T-helper 17 cell (primary cell): ENCODE measurements around the gene GREM2. TPM values are rescaled to one million over a fixed set of nuclear protein-coding genes. Genes with fewer than 3 reads are reported as not detected.

ENCODE experiments used
- ATAC-seq: fragments of 150-1000 bp; cut with Tn5 transposase; 2 replicates; pipeline ENCODE4 v1.10.0; 2021; ENCODE audit warnings: mild to moderate bottlenecking, moderate library complexity
- DNase-seq, 3 donors: peaks; one replicate each; pipeline versions ENCODE4 v3.0.0 to v3.0.0-alpha.2; 2020 to 2021
- H3K9me3 ChIP-seq: one replicate; pipeline ENCODE4 v1.7.0; 2013; ENCODE audit warnings: low read length, mild to moderate bottlenecking; ENCODE audit not compliant: control insufficient read depth, poor library complexity, severe bottlenecking
- H3K27ac Mint-ChIP-seq: one replicate; pipeline ENCODE4 v1.8.0; 2022; ENCODE audit warnings: mild to moderate bottlenecking, moderate library complexity, mixed read lengths
- H3K27me3 Mint-ChIP-seq: one replicate; pipeline ENCODE4 v1.8.0; 2022; ENCODE audit warnings: mixed read lengths
- H3K36me3 Mint-ChIP-seq: one replicate; pipeline ENCODE4 v1.8.0; 2022; ENCODE audit warnings: low read depth, mixed read lengths
- H3K4me1 Mint-ChIP-seq: one replicate; pipeline ENCODE4 v1.8.0; 2022; ENCODE audit warnings: mild to moderate bottlenecking, mixed read lengths
- H3K4me3 Mint-ChIP-seq: one replicate; pipeline ENCODE4 v1.8.0; 2022; ENCODE audit warnings: mild to moderate bottlenecking, moderate library complexity, mixed read lengths
- total RNA-seq, 4 donors: library from RNA in 2 of 4; stranded (reverse) in 2 of 4; gene quantifications; one replicate each; pipeline ENCODE4 v1.2.3 and lab custom pipeline; 2022 to 2026

Gene GREM2
- total RNA-seq, 2 donors from 2014 or later = 5.5 to 8.5 TPM

DNA sequence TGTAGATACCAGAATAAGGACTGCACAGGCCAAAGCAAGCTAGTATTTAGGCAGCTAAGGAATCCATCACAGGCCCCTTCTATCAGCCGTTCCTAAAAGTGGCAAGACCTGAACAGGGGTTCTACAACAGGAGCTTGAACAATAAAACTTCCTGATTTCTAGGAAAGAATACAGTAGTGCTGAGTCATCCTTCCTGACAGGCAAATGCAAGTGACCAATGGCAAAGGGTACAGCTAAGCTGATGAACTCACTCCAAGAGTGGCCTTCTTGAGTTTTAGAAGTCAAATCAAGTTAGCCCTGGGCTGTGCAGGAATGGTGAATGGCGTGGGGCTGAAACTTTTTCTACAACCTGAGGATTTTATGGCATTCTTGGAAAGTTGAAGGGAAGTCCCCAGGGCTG, 112.9 kb downstream of the GREM2 start:
- H3K36me3 Mint-ChIP-seq = no peaks in the 10 kb centered on the region
- DNase-seq = no peak
- H3K4me3 Mint-ChIP-seq = no peak overlapping the region
- ATAC-seq = no peak
- no peaks in the 10 kb centered on the region for H3K9me3 ChIP-seq
- no peak overlapping the region for H3K27ac Mint-ChIP-seq
- peaks cover 8% of the 10 kb centered on the region for H3K4me1 Mint-ChIP-seq
- no peaks in the 10 kb centered on the region for H3K27me3 Mint-ChIP-seq

DNA sequence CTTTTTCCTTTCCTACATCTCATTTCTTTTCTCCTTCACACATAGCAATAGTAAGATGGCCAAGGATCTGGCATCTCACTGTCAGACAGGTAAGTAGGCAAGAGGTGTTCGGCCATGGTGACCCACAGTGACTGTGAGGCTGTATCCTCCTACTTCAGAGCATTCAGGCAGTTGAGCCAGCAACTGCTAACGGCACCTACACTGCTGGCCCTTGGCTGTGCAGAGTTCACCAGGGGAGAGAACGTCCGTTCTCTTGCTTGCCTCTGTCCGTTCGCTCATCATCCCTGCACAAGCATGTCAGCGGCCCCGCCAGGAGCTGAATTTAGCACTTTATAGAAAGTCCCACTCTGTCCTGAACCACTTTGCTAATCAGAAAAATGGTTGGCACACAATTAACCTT, 113.6 kb downstream of the GREM2 start:
- DNase-seq (no peak), ATAC-seq (no peak)
- no peaks in the 10 kb centered on the region for H3K36me3 Mint-ChIP-seq
- no peak overlapping the region for H3K4me3 Mint-ChIP-seq
- H3K27ac Mint-ChIP-seq = no peak overlapping the region
- H3K4me1 Mint-ChIP-seq = peaks cover 8% of the 10 kb centered on the region
- no peaks in the 10 kb centered on the region for H3K27me3 Mint-ChIP-seq
- no peaks in the 10 kb centered on the region for H3K9me3 ChIP-seq

DNA sequence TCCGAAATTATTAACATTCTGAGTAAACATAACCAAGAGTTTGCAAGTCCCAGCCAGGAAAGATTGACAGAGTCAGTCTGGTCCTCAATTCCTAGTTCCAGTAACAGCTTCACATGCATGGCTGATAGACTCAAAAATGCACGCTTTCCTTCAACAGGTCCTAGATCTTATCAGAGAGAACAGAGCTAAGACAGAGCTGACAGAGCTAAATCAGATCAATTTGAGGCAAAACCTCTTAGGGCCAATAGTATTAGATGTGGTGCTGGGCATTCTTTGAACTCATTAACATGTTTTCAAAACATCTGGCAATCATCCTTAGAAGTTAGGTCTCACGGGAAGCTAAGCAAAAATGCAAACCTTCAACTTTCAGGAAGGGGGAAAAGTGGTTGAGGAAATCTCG, 114.0 kb downstream of the GREM2 start:
- no peaks in the 10 kb centered on the region for H3K9me3 ChIP-seq
- Mint-ChIP-seq H3K36me3 (no peaks in the 10 kb centered on the region), H3K4me1 (peaks cover 8% of the 10 kb centered on the region), H3K4me3 (no peak overlapping the region), H3K27me3 (no peaks in the 10 kb centered on the region), H3K27ac (no peak overlapping the region)
- ATAC-seq = no peak
- no peak for DNase-seq

DNA sequence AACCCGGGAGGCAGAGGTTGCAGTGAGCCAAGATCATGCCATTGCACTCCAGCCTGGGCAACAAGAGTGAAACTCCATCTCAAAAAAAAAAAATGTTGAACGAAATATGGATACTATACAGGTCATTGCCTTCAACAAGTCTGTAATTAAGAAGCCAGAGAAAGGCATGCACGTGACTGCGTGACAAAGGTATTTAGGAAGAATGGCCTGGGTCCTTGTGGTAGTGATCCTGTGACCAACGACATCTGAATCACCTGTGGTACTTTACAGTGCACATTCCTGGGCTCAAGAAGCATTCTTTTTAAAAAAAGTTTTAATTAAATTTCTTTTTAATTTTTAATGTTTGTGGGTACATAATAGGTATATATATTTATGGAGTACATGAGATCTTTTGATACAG, 115.0 kb downstream of the GREM2 start:
- peaks cover 2% of the 10 kb centered on the region for H3K36me3 Mint-ChIP-seq
- H3K4me1 Mint-ChIP-seq = peaks cover 10% of the 10 kb centered on the region
- H3K9me3 ChIP-seq = no peaks in the 10 kb centered on the region
- DNase-seq (no peak), ATAC-seq (no peak)
- H3K4me3 Mint-ChIP-seq = no peak overlapping the region
- no peak overlapping the region for H3K27ac Mint-ChIP-seq
- no peaks in the 10 kb centered on the region for H3K27me3 Mint-ChIP-seq

DNA sequence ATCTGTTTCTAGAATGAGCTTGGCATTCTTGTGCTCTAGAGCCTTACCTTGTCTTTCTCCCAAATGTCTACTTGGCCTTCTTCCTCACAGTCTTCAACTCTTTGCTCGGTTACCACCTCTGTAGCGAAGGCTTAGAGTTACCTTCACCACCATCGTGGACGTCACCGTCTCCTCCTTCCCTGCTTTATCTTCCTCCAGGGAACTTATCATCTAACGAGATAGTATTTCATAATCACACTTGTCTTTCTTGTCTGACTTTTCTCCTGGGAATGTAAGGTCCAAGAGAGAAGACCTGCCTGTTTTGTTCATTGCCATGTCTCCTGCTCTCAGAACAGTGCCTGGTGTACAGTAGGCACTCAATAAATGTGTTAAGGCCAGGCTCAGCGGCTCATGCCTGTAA, 115.6 kb downstream of the GREM2 start:
- Mint-ChIP-seq H3K27ac (no peak overlapping the region), H3K4me3 (no peak overlapping the region), H3K36me3 (peaks cover 2% of the 10 kb centered on the region), H3K4me1 (peaks cover 12% of the 10 kb centered on the region), H3K27me3 (no peaks in the 10 kb centered on the region)
- DNase-seq = no peak
- no peak for ATAC-seq
- H3K9me3 ChIP-seq = no peaks in the 10 kb centered on the region

DNA sequence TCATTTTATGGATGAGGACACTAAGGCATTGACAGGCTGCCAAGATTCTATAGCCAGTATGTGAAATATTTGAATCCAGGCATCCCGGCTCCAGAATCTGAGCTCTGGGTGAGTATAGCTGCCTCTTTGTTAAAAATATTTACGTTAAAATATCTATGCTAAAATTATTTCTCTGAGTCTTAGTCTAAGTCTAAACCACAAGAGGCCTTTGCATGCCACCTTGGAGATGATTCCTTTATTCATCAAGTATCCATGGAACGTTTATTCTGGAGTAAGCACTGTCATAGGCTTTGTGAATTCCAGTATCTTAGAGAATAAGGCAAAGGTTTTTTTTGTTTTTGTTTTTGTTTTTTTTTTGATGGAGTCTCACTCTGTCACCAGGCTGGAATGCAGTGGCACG, 116.4 kb downstream of the GREM2 start:
- Mint-ChIP-seq H3K4me3 (no peak overlapping the region), H3K27me3 (no peaks in the 10 kb centered on the region), H3K36me3 (peaks cover 2% of the 10 kb centered on the region), H3K4me1 (peaks cover 15% of the 10 kb centered on the region), H3K27ac (no peak overlapping the region)
- ATAC-seq = no peak
- no peak for DNase-seq
- no peaks in the 10 kb centered on the region for H3K9me3 ChIP-seq

DNA sequence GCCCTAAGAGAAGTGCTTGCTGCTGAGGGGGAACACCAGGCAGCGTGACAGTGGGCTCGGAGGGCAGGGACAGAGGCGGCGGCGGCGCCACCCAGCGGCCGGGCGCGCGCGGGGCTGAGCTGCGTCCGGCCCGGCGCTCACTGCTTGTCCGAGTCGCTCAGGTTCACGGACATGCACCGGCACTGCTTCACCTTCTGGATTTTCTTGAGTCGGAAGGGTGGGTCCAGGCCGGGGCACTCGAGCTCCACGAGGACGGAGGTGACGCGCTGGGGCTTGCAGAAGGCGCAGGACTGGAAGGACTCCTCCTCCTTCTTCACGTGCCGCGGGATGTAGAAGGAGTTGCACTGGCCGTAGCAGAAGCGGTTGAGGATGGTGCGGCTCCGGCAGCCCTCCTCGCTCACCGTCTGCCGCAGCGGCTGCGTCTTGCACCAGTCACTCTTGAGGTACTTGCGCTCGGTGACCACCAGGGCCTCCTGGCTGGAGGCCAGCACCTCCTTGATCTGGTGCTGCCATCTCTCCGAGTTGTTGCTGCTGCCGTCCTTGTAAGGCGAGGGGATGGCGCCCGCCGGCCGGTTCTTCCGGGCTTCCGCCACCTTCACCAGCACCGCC, 119.0 kb downstream of the GREM2 start:
- H3K4me3 Mint-ChIP-seq = peak overlapping the region; percentile 56
- no peak overlapping the region for H3K27ac Mint-ChIP-seq

DNA sequence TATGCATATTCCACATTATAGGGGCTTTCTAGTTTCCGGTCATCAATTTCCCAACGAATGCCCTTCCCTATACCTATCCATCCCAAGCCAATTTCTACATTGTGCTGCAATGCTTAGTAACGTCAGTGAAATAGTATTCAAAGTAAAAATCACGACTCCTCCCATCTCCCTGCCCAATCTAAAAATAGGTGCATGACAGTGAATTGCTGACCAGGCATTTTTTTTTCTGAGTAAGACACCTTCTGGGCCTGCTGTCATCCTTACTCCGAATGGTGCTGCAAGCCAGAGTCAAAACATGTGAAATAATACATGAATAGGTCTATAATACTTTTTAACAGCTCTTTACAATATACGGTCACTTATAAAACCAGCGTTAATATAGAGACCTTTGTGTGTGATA, 120.2 kb downstream of the GREM2 start:
- Mint-ChIP-seq H3K27me3 (no peaks in the 10 kb centered on the region), H3K36me3 (peaks cover 2% of the 10 kb centered on the region), H3K27ac (no peak overlapping the region), H3K4me3 (peak overlapping the region; percentile 72), H3K4me1 (peaks cover 7% of the 10 kb centered on the region)
- H3K9me3 ChIP-seq = no peaks in the 10 kb centered on the region
- DNase-seq = no peak
- no peak for ATAC-seq

More for the DNA sequence above, 119.0 kb downstream of the GREM2 start:
- Mint-ChIP-seq H3K4me1 (peaks cover 9% of the 10 kb centered on the region), H3K27me3 (no peaks in the 10 kb centered on the region), H3K36me3 (peaks cover 2% of the 10 kb centered on the region)
- DNase-seq = peak; percentile 17 to 25 (median 19)
- peak; percentile 75 for ATAC-seq
- H3K9me3 ChIP-seq = no peaks in the 10 kb centered on the region

DNA sequence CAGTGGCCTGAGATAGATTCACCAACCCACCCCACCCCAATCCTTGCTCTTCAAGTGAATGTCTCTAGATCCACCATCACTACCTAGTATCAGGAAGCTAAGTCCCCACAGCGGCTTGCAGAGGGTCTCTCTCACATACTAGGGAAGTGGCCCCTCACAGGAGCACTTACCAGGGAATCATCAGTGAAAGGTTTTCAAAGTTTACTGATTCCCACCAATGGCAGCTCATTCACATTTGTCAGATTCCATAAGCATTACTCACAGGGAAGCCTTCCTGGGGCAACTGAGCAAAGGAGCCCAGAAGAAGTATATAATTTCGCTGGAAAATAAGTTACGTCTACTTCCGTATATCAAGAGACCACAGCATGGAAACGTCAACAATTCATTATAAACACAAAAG, 120.8 kb downstream of the GREM2 start:
- DNase-seq (no peak), ATAC-seq (no peak)
- H3K27ac Mint-ChIP-seq = no peak overlapping the region
- no peaks in the 10 kb centered on the region for H3K27me3 Mint-ChIP-seq
- peaks cover 11% of the 10 kb centered on the region for H3K4me1 Mint-ChIP-seq
- no peak overlapping the region for H3K4me3 Mint-ChIP-seq
- H3K9me3 ChIP-seq = no peaks in the 10 kb centered on the region
- H3K36me3 Mint-ChIP-seq = peaks cover 2% of the 10 kb centered on the region

DNA sequence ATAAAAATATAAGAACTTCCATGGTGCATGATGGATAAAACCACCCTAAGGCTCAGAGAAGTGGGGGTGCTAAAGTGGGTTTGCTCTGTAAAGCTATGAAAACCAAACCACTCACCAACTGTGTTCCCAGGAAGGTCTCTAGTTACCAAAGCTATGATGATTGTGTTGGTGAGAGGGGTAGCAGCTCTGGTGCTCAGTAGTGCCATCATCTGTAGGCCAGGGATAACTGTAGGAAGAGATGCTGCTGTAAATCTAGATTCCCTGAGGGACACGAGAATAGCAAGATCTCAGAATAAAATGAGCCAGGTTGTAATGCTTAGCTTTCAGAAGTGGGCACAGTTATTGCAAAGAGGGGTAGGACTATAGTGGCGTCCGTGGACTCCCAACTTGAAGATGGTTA, 124.5 kb downstream of the GREM2 start:
- DNase-seq = no peak
- ATAC-seq = no peak
- H3K27me3 Mint-ChIP-seq = no peaks in the 10 kb centered on the region
- H3K36me3 Mint-ChIP-seq = peaks cover 2% of the 10 kb centered on the region
- H3K9me3 ChIP-seq = no peaks in the 10 kb centered on the region
- no peak overlapping the region for H3K4me3 Mint-ChIP-seq
- peaks cover 11% of the 10 kb centered on the region for H3K4me1 Mint-ChIP-seq
- H3K27ac Mint-ChIP-seq = no peak overlapping the region

DNA sequence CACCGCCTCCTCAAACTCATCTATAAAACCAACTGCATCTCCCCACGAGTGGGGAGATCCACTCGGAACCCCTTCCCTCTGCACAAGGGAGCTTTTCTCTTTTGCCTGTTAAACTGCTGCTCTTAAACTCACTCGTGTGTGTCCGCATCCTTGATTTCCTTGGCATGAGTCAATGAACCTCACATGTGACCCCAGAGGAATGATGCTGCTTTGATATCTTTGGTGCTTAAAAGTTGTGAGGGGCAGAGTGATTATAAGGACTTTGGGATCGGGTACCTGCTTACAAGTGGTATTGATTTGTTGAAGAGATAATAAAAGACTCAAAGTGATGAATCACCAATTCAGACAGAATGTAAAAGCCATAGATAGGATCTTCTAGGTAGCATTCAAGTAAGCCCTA, 125.3 kb downstream of the GREM2 start:
- H3K27me3 Mint-ChIP-seq = no peaks in the 10 kb centered on the region
- no peaks in the 10 kb centered on the region for H3K36me3 Mint-ChIP-seq
- no peak overlapping the region for H3K4me3 Mint-ChIP-seq
- no peaks in the 10 kb centered on the region for H3K9me3 ChIP-seq
- H3K27ac Mint-ChIP-seq = peak overlapping the region; percentile 37
- DNase-seq (no peak), ATAC-seq (no peak)
- H3K4me1 Mint-ChIP-seq = peaks cover 7% of the 10 kb centered on the region

DNA sequence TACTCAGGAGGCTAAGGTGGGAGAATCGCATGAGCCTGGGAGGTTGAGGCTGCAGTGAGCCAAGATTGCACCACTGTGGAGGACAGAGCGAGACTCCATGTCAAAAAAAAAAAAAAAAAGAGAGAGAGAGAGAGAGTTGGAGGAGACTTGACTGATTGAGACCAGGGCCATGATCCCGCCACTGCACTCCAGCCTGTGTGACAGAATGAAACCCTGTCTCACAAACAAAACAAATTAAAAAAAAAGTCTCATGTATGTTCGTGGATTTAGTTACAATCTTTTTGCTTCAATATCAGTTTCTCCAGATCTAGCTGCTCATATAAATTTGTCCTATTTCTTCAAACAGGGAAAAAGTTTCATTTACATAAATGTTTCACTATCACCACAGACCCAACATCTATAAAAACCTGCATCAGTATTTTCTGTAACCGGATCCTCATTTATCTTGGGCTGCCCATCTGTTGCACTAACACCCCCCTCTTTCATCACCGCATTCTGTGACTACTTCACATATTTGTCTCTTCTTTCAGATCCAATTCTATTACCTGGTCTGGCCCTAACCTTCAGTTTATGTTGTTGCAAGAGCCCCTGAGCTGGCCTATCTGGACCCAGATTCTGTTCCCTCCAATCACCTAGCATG, 127.0 kb downstream of the GREM2 start:
- Mint-ChIP-seq H3K27ac (no peak overlapping the region), H3K36me3 (no peaks in the 10 kb centered on the region), H3K4me1 (peaks cover 4% of the 10 kb centered on the region), H3K4me3 (no peak overlapping the region), H3K27me3 (no peaks in the 10 kb centered on the region)
- no peak for ATAC-seq
- H3K9me3 ChIP-seq = no peaks in the 10 kb centered on the region
- no peak for DNase-seq

DNA sequence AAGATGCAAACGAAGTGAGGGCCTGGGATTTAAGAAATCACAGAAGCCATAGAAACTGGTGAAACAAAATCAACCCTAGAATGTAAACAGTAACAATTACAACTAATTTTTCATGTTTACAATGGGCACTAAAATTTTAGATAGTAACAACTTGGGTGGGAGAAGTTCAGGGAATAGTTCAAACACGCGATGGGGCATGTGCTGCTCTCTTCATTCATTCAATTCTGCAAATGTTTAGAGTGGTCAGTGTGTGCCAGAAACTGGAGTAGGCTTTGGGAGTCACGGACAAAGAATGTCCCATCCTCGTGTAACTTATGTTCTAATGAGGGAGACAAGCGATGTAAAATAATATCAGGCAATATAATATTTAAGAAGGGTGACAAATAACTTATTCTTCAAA, 133.4 kb downstream of the GREM2 start:
- Mint-ChIP-seq H3K27ac (no peak overlapping the region), H3K27me3 (peaks cover 18% of the 10 kb centered on the region), H3K4me3 (no peak overlapping the region), H3K4me1 (no peaks in the 10 kb centered on the region), H3K36me3 (peaks cover 5% of the 10 kb centered on the region)
- ATAC-seq (no peak), DNase-seq (no peak)
- no peaks in the 10 kb centered on the region for H3K9me3 ChIP-seq

DNA sequence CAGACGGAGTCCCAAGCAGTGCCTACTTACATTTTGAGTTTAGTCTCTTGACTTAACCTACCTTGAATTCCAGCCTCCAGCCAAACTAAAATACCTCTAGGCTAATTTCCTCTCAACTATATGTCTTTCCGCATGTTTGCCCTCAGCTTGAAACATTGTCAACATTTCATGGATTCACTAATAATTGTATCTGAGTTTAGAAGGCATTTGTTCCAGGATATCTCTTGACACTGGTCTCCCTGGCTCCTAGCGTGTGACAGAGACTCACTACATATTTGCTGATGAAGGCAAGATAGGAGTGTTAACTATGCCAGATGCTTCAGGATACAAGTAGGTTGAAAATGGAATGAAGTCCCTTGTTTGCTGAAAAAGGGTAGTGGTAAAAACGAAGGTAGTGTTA, 136.1 kb downstream of the GREM2 start:
- Mint-ChIP-seq H3K4me1 (no peaks in the 10 kb centered on the region), H3K27ac (no peak overlapping the region), H3K27me3 (peaks cover 18% of the 10 kb centered on the region), H3K36me3 (peaks cover 5% of the 10 kb centered on the region), H3K4me3 (no peak overlapping the region)
- no peak for ATAC-seq
- DNase-seq = no peak
- no peaks in the 10 kb centered on the region for H3K9me3 ChIP-seq
